GM19467 (cell line): ENCODE data around the gene PTPN3.
"Not testable (repeated sequence)": the region's sequence is repeated elsewhere in the genome, so short reads cannot be mapped to it uniquely, and the experiment has no call there.

Experiments
- ATAC-seq: cut with Tn5 transposase; IDR thresholded peaks from one replicate; pipeline ENCODE4 v1.9.1; 2021; ENCODE audit warnings: mild to moderate bottlenecking, moderate library complexity; ENCODE audit not compliant: unreplicated experiment

Gene PTPN3, protein sequence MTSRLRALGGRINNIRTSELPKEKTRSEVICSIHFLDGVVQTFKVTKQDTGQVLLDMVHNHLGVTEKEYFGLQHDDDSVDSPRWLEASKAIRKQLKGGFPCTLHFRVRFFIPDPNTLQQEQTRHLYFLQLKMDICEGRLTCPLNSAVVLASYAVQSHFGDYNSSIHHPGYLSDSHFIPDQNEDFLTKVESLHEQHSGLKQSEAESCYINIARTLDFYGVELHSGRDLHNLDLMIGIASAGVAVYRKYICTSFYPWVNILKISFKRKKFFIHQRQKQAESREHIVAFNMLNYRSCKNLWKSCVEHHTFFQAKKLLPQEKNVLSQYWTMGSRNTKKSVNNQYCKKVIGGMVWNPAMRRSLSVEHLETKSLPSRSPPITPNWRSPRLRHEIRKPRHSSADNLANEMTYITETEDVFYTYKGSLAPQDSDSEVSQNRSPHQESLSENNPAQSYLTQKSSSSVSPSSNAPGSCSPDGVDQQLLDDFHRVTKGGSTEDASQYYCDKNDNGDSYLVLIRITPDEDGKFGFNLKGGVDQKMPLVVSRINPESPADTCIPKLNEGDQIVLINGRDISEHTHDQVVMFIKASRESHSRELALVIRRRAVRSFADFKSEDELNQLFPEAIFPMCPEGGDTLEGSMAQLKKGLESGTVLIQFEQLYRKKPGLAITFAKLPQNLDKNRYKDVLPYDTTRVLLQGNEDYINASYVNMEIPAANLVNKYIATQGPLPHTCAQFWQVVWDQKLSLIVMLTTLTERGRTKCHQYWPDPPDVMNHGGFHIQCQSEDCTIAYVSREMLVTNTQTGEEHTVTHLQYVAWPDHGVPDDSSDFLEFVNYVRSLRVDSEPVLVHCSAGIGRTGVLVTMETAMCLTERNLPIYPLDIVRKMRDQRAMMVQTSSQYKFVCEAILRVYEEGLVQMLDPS

DNA sequence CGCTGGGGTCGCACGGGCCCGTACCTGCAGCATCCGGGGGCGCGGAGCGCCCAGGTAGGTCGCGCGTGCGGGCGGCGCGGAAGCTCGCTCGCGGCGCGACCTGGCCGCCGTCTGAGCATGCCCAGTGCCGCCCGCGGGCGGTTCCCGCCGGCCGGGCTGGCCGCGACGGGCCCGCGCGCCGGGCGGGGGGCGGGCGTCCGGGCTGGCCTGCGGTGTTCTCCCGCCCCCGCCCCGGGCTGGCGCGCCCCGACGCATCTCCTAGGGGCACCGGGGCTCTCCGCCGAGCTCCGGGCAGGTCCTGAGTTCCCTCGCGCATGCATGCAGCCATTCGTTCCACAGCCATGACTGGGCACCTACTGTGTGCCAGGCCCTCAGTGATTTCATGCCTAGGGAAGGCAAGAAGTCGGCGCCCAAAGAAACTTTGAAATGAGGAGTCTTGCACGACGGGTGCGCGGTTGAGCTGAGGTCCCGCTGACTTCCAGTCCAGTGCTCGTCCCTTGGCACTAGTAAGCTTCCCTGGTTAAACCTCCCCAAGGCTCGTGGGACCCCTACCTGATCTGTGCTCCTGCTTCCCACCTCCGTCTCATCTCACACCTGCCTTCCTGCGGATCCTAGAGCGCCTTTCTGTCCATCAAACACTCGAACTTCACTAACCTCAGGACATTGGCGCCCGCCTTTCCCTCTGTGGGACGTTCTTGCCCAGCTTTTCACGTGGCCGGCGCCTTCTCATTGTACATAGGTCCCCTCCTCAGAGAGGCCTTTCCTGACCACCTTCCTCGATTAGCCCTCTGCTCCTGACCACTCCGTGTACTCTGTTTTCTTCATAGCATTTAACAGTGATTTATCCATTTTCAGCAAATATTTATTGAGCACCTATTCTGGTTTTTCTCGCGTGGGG, at the start of gene PTPN3:
Gene PTPN3, minus strand, starts transcription at position 113 of the 898 bp plus-strand sequence. CDS start 34,873 bp downstream, outside the sequence.
- ATAC-seq: no peak

DNA sequence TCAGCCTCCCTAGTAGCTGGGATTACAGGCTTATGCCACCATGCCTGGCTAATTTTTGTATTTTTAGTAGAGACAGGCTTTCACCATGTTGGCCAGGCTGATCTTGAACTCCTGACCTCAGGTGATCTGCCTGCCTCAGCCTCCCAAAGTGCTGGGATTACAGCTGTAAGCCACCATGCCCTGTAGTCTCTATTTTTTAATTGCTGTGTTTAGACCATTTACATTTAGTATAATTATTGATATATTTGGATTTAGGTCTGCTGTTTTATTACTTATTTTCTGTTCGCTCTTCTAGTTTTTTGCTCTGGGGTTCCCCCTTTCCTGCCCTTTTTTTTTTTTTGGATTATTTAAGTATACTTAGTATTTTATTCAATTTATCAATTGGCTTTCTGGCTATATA, 46.8 kb upstream of the PTPN3 start:
- not testable (repeated sequence) for ATAC-seq

DNA sequence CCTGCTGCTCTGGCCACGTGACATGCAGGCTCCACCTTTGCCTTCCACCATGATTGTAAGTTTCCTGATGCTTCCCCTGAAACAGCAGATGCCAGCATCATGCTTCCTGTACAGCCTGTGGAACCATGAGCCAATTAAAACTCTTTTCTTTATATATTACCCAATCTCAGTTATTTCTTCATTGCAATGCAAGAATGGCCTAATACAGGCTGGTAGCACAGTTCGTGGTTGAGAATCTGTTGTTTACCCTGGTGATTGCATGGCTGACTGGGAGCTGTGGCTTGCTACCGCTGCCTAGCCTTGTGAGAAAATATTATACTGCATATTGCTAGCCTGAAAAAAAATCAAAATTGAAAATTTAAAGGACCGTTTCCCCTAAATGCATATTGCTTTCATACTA, 44.8 kb upstream of the PTPN3 start:
- ATAC-seq: no peak

DNA sequence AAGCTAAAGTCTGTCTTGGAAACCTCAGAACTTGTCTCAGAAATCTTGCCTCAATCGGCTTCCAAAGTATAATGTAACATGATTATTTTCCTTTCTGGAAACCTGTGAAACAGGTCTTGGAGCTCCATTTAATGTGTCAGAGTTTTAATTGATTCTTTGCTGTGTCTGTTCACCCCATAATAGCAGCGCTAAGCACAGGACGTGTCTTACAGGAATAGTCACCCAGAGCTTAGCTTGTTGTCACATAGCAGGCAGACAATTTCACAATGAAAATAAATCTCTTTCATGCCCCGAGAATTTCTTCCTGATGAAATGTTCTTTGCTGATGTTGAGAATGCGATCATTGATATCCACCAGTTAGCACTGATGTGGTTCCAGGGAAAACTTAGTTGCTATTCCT, 40.2 kb upstream of the PTPN3 start:
- ATAC-seq: no peak

DNA sequence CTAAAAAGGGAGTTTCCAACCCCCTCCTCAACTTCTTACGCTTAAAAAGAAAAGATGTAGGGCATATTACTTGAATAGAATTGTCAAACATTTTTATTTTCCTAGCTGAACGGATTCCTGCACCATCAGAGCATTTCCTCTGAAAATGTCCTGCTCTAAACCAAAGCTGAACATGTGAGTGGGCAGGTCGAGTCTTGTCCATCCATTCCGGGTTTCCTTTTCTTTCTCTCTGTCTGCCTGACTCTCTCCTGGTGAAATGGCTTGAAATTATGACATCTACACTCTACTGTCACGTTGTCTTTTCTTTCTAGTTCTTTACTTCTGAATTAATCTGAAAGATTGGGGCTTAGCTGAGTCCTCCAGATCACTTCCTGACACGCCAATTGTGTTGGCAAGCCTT, 39.2 kb upstream of the PTPN3 start:
- no peak for ATAC-seq

DNA sequence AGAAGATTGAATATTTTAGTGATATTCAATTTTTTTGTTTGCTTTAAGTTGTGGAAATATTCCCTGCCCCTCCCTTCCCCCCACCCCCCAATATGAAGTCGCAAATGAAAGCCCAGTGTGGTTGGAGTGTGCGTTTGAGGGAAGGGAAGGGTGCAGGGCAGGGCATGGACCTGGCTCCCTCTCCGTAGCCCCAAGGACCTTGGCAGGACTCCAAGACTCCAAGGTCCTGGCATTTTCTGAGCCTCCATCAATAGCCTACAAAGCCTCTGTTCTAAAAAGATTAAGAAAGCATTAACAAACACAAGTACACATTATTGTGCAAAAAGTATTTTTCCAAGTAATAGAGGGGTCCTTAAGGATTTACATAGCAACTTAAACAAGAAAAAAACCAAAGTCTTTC, 38.8 kb upstream of the PTPN3 start:
- no peak for ATAC-seq

DNA sequence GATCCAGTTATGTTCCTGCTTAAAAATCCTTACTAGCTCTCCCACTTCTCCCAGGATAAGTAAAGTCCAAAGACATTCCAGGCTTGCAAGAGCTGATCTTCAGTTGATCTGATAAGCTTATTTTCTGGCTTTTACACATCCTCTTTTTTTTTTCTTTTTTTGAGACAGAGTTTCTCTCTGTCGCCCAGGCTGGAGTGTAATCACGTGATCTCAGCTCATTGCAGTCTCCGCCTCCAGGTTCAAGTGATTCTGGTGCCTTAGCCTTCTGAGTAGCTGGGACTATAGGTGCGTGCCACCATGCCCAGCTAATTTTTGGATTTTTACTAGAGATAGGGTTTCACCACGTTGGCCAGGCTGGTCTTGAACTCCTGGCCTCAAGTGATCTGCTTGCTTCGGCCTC, 37.3 kb upstream of the PTPN3 start:
- ATAC-seq: no peak

DNA sequence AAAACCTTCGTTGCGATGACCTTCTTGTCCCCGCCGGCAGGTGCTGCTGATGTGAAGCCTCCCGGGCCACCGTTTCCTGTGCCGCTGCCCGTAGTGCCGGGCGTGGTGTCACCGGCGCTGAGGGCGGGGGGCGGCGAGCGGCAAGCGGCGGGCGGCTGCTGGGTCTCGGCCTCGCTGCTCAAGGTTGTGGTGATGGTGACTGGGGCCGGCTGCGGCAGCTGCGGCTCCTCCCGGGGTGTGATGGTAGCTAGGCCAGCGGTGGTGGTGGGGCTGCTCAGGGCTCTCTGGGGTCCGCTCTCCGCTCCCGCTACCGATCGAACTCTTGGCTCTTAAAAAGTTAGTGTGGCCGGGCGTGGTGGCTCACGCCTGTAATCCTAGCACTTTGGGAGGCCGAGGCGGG, 36.0 kb upstream of the PTPN3 start:
- no peak for ATAC-seq

DNA sequence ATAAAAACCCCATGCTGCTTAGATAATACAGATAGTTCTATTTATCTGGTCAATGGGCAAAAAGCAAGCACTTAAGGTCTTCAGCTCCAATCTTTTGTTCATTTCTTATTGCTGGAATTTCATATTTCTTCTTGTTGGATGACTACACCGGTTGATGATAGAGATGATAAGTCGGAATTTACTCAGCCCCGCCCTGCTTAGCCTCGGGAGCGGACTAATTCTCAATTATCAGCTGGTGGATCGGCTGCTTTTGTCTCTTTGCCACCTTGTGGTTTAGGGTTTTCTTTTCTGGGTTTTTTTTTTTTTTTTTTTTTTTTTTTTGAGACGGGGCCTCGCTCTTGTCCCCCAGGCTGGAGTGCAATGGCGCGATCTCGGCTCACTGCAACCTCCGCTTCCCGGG, 34.5 kb upstream of the PTPN3 start:
- not testable (repeated sequence) for ATAC-seq

DNA sequence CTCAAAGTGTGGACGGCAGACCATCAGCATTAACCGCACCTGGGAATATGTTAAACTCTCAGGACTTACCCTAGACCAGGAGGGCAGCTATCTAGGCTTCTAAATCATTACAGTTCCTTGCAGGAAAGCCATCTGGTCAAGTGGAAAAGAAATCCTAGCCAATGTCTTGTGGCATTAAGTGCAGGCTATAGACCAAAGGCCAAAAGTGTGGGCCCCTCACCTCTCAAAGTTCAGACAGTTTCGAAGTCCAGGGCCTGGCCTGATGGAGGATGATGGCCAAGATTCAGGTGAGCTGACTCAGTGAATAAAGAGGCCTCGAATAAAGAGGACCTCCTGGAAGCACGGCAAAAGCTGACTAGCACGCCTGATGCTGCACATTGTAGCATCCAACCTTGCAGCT, 24.0 kb upstream of the PTPN3 start:
- ATAC-seq: no peak

DNA sequence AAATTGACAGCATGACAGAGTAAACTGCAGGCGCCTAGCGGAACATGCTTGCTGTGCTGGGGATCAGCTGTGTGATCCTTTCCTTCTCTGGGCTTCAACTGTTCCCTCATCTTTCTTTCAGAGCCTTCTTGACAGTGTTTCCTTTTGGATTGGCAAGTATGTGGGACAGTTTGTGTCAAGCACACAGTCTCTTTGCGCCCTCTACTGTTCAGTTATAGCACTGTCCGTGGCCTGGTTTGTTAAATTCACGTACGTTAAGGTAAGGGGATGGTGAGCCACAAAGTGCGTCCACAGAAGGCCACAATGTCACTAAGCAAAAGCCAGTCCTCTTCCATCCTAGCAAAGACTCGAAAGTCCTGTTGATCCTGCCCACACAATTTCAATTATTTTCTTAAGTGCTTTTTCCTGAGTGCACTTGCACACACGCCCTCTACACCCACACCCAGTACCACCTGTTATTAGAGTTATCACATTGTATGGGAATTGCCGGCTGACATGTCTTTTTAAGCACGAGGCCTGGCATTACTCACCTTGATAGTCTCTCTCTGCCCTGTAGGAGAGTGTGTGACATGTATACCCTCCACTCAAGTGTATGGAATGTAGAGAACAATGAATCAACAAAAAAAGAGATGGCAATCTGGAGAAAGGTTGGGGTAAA, 22.5 kb upstream of the PTPN3 start:
- ATAC-seq: peak; percentile 84

DNA sequence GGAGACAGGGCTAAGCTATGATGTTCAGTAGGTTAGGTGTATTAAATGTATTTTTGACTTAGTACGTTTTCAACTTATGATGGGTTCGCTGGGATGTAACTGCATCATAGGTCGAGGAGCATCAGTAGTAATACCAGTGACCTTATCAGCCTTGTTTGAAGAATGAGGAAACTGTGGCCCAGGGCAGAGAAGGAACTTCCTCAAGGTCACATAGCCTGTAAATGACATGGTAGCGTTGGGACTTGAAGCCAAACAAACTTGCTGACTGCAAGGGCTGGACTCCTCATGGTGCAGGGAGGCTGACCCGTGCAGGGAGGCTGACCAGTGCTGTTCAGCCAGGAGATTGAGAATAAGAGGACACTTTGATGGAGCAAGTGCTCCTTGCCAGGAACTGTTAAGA, 21.3 kb upstream of the PTPN3 start:
- ATAC-seq: no peak

DNA sequence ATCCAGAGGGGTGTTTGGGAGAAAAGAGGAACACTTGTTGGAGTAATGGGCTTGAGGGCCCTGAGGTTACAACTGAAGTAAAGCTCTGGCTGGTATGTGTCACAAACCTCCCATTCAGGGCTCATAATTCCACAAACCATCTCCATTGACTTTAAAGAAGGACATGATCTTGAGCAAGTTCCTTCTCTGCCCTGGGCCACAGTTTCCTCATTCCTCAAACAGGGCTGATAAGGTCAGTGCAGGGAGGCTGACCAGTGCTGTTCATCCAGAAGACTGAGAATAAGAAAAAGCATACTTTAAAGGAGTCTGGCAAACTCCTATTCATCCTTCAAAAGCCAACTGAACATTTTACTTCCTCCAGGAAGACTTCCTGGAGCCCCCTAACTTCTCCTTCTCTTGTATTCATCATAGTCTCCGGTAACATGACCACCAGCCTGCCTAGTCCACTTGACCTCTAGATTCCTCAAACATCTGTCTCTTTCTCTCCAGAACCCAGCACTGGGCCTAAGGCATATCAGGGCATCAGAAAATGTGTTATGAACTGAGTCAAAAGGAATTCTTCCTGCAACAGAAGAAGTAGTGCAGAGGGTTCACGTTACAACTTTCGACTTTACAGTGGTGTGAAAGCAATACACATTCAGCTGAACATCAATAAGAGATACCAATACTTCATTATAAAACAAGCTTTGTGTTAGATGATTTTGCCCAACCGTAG, 20.7 kb upstream of the PTPN3 start:
- ATAC-seq: no peak

DNA sequence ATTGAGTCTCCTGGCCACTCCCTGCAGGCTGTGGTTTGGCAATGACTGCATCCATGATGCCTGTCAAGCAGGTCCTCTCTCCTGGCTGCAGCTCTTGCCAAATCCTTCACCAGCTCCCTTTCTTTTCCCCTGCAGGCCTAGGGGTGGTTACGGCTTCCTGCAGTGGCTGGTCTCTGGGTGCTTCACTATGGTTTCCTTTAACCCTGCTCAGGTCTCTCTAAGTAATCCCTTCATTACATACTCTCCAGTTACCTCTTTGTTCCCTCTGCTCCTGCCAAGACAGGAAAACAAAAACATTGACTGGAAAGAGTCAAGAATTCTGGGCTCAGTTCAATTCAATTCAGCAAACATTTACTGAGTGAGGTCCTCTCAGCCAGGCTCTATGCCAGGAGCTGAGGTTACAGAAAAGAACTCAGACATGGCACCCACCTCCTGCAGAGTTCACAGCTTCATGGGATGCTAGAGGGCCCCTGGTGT, 19.8 kb upstream of the PTPN3 start:
- ATAC-seq: no peak

DNA sequence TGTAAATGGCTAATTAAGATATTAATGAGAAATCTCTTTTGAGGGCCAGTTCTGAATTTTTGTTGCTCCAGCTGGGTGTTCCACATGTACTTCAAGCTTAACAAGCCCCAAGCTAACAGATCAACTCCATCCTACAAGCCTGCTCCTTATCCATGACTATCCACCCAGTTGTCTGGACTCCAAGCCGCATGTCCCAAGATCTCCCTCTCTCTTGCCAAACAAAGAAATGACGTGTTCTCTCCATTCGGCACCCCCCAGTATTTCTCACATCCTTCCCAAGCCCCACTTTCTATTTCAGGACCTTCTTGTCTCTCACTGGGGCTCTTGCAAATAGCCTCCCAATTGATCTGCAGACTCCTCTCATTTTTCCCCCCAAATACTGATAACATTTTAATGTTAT, 15.8 kb upstream of the PTPN3 start:
- no peak for ATAC-seq

DNA sequence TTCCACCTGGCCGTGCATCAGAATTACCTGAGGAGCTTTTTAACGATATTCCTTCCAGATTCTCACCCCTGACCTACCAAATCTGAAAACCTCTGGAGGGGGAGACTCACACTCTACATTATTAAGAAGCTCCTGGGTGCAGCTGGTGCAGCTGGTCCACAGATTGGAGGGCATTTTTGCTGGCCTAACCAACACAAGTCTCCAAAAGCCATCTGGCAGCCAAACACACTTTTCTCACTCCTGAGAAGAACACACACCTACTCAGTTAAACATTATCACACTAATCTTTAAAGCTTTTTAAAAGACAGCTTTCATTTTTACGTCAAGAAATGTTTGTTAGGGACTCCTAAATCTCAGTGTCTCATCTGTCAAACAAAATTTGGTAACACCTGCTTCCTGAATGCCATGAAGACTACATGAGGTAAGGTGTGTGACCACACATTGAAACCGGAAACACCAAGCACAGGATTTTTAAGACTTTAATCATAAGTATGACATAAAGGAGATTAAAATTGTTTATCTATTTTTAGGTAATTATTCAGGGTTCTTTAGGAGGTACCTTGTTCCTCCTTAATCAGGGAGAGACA, 14.2 kb upstream of the PTPN3 start:
- no peak for ATAC-seq

DNA sequence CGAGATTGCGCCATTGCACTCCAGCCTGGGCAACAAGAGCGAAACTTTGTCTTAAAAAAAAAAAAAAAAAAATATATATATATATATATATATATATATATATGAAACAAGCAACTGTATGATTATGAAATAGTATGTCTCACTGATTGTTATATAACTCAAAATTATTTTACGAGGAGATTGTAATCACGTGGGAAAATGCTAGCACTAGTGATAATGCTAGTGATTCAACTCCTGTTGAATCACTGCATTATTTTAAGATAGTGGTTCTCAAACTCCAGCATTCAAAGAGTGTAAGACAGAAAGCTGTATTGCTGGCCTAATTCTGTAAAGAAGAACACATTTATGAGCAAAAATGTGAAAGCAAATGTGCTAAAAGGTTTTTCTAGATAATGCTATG, 12.4 kb upstream of the PTPN3 start:
- no peak for ATAC-seq

DNA sequence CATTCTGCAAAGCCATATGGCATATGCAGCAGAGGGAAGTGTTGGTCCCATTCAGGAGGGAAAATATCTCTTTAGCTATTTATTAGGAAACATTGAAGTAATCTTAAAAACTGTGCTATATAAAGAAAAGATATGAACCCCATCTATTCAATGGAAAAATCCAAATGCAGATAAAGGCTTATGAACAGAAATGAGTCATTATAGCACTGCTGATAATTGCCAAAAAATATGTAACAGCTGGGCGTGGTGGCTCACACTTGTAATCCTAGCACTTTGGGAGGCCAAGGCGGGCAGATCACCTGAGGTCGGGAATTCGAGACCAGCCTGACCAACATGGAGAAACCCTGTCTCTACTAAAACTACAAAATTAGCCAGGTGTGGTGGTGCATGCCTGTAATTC, 11.9 kb upstream of the PTPN3 start:
- not testable (repeated sequence) for ATAC-seq

DNA sequence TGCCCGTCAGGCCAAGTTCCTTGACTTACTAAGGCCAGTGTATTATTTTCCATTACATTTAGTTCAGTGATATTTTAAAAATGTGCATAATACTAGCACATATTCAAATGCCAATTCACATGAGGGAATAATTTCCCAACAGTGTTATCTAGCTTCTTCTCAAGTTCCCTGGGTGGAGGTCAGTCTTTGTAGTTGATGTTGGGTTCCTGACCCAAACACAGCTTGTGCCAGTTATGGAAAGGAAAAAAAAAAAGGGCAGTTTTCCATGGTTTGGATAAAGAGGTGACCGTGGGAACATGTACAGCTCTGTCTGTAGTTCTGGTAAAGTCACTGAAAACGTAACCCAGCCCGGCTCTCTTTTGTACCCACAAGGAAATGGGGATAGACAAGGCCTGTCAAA, 11.5 kb upstream of the PTPN3 start:
- no peak for ATAC-seq
